Endothelial cell of umbilical vein (primary cell): ENCODE data around the gene CD38.

Experiments
- MAX ChIP-seq: IDR thresholded peaks from 2 replicates; pipeline ENCODE4 v1.6.1; 2011; ENCODE audit not compliant: insufficient read depth, insufficient read length
- MYC ChIP-seq: IDR thresholded peaks from one replicate; pipeline ENCODE4 v1.6.1; 2011; ENCODE audit warnings: mild to moderate bottlenecking, low read depth, low read length
- POLR2A ChIP-seq: IDR thresholded peaks from 2 replicates; pipeline ENCODE4 v1.6.1; 2012; ENCODE audit warnings: low read depth, mild to moderate bottlenecking, control low read depth, low read length
- POLR2AphosphoS5 ChIP-seq: IDR thresholded peaks from 2 replicates; pipeline ENCODE4 v1.6.1; 2012; ENCODE audit warnings: low read depth, mild to moderate bottlenecking, control low read depth, low read length, moderate library complexity; ENCODE audit not compliant: insufficient read depth
- TF ChIP-seq, protein P1 (sequence below), 2 donors: IDR thresholded peaks; 1 replicate in 1 of 2; 2 replicates in 1 of 2; pipeline ENCODE4 v1.5.1; 2011; ENCODE audit warnings: low read length in 2 of 2, mild to moderate bottlenecking in 2 of 2, moderate library complexity in 2 of 2, control low read depth in 1 of 2, inconsistent platforms in 1 of 2, low read depth in 1 of 2; ENCODE audit not compliant: insufficient read depth in 1 of 2; ENCODE audit errors: extremely low read depth in 1 of 2

GRCh38 chr4:15883610-15884243 is 105.6 kb downstream of the CD38 start:
- TF ChIP-seq POLR2A (no peak), MAX (no peak), POLR2AphosphoS5 (no peak), MYC (no peak)
- TF ChIP-seq, protein P1, sequence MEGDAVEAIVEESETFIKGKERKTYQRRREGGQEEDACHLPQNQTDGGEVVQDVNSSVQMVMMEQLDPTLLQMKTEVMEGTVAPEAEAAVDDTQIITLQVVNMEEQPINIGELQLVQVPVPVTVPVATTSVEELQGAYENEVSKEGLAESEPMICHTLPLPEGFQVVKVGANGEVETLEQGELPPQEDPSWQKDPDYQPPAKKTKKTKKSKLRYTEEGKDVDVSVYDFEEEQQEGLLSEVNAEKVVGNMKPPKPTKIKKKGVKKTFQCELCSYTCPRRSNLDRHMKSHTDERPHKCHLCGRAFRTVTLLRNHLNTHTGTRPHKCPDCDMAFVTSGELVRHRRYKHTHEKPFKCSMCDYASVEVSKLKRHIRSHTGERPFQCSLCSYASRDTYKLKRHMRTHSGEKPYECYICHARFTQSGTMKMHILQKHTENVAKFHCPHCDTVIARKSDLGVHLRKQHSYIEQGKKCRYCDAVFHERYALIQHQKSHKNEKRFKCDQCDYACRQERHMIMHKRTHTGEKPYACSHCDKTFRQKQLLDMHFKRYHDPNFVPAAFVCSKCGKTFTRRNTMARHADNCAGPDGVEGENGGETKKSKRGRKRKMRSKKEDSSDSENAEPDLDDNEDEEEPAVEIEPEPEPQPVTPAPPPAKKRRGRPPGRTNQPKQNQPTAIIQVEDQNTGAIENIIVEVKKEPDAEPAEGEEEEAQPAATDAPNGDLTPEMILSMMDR (IDR thresholded peaks at IDR 0.05; ENCODE audit: extremely low read depth in 1 of 2, insufficient read depth in 1 of 2, low read depth in 1 of 2, low read length in 2 of 2) = no peak
